ENCODE results near the gene CALD1.
A peak's percentile ranks its signal among the peaks of the same experiment; 100 is the strongest.

Gene CALD1

DNA sequence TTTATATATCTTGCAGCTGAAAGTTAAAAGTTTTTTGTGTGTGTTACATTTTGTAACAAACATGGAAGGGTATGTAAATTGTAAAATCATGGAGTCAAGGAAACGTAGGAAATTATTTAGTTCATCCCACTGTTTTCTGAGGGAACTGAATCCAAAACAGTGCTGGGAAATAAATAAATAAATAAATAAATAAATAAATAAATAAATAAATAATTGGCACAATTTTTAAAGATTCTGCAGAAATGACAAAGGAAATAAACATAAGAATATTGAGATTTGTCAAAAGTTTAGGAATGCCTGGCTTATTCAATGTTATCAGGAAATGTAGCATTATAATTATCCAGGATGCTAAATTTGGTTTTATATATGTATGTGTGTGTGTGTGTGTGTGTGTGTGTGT is 115.5 kb downstream of the CALD1 start:
- no peak for DNase-seq (ENCODE audit: low read depth)

DNA sequence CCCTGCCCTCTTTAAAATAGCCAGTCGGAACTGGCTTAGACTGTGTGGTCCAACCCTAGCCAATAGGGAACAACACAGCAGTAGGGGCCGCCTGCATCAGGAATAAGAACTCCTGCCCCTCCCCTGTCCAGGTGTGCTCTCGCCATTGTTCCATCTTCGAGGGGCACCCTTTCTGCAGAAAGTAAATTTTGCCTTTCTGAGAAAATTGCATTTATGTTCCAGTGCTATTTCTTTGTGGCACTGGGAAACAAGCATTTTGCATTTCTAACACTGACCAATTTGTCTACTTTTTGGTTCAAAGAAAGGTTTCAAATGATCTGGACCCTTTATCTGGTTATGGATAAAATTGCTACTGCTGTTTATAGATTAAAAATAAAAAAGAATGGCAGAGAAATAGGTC is 116.6 kb downstream of the CALD1 start:
- no peak for DNase-seq (ENCODE audit: low read depth)

DNA sequence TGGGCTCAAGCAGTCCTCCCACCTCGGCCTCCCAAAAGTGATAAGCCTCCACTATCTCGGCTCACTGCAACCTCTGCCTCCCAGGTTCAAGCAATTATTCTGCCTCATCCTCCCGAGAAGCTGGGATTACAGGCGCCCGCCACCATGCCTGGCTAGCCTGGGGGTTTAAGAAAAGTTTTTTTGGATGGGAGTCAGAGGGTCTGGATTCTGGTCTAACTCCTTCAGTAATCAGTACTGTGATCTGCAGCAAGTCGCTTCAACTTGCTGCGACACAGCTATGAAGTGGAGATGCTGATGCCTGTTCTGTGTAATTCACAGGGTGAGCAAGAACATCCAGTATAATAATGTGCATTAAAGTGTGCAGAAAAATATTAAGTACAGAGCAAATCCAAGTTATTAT is 118.5 kb downstream of the CALD1 start:
- DNase-seq (ENCODE audit: low read depth) = no peak

DNA sequence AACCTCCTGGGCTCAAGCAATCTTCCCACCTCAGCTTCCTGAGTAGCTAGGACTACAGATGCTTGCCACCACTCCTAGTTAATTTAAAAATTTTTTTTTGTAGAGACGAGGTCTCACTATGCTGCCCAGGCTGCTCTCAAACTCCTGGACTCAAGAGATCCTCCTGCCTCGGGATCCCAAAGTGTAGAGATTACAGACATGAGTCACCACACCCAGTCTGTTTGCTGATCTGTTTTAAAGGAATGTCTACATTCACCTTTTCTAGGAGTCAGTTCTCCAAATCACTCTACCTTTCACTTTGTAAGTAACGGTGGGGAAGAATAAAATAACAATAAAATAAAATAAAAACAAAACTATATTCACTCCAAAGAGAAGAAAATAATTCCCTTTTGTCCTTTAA is 120.3 kb downstream of the CALD1 start:
- DNase-seq (ENCODE audit: low read depth) = peak; percentile 74

DNA sequence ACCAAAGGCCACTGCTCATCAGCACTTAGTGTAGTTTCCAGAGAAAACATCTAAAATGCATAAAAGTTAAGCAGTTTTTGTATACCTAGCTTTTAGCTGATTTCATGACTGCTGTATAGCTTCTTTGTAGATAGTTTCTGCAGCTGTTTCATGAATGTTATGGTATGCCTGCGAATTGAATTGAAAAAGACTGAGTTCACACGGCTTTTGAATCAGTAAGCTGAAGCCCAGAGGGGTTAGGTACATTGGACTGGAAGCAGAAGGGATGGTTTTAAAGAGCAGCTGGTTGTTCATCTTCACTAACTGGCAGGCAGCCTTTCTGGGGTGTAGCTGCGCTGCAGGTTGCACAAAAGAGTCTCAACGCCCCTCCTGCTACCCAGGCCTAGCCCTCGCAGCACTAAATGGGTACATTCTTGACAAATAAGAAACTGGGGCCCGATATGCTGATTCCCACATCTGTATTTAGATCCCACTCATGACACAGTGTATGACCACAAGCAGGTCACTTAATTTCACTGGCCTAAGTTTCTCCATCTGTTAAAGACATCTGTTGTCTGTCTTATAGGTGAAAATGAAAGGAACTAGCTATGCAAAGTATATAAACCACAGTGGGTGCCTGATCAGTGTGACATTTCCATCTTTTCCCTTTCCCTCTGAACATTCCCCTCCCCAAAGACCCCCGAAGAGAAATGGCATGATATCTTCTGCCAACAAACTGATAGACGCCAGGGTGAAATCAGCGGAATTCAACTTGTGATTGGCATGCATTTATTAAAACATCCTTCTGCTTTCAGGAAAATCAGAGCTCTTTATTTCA is 120.9 kb downstream of the CALD1 start:
- DNase-seq (ENCODE audit: low read depth) = no peak

DNA sequence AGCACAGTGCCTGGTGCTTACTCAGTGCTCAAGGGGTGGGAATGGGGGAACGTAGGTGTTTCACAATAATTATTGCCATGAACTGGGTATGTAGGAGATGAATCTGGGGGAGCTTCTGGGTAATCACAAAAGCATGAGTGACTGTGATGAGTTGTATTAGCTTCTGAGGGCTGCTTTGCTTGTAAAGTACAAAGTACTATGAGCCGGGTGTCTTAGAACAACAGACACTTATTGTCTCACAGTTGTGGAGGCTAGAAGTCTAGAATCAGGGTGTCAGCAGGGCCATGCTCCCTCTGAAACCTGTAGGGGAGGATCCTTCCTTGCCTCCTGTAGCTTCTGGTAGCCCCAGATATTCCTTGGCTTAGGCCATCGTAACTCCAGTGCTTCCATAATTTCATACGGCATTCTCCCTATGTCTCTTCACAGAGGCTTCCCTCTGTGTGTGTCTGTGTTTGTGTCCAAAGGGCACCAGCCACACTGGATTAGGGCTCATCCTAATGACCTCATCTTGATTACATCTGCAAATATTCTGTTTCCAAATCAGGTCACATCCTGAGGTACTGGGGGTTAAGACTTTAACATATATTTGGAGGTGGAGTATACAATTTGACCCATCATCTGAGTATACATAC is 122.1 kb downstream of the CALD1 start:
- no peak for DNase-seq (ENCODE audit: low read depth)

DNA sequence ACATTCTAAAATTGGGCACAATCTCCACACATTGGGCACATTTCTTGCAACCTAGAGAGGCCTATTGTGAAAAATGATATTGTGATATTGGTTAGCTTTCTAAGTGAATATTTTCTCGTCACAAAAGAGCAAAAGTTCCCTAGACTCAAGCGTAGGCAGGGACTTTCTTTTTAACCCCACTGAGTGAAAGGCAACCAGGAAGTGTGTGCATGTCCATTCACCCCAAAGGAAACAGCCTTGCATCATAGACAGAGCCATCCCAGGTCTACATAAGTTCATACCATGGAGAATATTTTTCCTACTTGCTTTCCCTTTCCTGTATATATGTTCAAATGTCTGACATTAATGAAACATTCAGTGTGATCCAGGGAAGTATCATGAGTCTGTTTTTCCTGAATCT is 122.6 kb downstream of the CALD1 start:
- no peak for DNase-seq (ENCODE audit: low read depth)

DNA sequence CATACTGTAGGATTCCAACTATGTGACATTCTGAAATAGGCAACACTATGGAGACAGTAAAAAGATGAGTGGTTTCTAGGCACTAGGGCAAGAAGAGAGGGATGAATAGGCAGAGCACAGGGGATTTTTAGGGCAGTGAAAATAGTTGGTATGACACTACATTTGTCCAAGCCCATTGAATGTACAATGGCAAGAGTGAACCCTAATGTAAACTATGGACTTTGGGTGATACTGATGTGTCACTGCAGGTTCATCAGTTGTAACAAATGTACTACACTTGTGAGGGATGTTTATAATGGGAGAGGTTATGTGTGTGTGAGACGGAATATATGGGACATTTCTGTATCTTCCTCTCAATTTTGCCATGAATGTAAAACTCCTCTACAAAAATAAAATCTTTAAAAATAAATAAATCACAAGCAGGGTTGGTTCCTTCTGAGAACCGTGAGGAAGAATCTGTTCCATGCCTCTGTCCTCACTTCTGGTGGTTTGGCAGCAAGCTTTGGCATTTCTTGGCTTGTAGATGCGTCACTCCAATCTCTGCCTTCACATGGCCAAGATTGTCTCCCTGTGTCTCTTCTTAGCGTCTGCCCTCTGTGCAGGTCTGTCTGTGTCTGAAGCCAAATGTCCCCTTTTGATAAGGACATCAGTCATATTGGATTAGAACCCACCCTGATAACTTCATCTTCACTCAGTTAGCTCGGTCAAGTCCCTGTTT is 123.8 kb downstream of the CALD1 start:
- no peak for DNase-seq (ENCODE audit: low read depth)

DNA sequence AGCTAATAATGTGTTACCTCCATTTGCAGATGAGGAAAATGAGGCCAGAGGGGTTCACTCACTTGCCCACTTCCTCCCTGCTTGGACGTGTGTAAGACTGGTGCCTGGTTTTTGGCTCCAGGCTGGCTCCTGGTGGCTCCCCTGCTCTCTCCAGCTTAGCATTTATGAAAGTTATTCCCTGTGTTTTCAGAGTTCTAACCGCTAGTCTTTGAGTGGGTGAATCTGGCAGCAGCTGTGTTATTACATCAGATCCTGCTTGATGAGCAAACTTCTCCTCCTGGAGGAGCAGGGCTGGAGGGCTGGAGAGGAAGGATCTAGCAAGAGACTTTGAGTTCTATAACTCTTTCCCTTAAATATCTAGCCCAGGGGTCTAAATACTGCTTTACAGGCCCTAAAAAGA is 125.9 kb downstream of the CALD1 start:
- DNase-seq (ENCODE audit: low read depth) = peak; percentile 74

DNA sequence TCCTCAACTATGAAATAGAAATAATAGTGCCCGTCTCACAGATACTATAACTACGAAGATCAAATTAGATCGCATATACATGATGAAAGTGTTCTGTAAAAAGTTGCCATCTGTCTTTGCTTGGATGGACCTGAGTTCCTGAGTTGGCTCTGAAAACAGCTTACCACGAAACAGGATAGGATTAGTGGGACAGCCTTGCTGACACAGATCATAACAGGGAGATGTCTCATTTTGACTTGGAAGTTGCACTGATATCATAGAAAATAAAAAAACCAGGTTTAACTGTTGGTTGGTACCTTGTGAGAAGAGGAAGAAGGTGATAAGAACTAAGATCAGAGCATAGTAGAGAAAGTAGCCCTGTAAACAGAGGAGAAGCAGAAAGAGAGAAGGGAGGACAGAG is 127.6 kb downstream of the CALD1 start:
- DNase-seq (ENCODE audit: low read depth) = no peak

DNA sequence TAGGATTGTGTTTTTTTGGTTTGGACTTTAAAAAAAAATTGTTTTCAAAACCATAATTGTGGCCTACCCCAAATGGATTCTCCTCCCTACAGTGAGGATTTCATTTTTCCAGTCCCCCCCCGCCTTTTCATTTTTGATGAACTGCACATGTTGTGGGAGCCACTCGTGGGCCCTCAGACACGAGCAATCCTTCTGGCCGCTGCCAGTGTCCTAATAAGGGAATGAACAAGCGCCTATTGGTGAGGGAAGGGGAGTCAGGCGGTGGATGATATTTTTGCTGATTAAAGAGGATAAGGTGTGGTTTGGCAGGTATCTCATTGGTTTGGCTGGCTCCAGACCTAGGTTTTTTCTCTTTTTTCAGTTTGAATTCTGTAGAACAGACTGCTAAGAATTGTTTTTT is 128.2 kb downstream of the CALD1 start:
- no peak for DNase-seq (ENCODE audit: low read depth)

DNA sequence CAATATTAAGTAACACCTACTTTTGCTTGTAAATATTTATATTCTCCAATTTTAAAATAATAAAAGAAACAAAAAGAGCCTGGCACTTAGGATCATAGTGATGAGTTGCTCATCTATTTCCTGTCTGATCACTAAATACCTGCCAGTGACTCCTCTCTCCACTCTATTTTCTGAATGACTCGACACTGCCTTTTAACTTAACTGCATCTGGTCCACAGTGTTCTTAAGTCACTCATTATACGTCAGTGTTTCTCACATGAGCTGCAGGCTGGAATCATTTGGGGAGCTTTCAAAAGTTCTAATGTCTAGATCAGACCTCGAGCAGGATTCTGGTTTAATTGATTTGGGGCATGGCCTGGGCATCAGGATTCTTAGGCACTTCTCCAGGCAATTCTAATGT is 128.9 kb downstream of the CALD1 start:
- peak; percentile 66 for DNase-seq (ENCODE audit: low read depth)

DNA sequence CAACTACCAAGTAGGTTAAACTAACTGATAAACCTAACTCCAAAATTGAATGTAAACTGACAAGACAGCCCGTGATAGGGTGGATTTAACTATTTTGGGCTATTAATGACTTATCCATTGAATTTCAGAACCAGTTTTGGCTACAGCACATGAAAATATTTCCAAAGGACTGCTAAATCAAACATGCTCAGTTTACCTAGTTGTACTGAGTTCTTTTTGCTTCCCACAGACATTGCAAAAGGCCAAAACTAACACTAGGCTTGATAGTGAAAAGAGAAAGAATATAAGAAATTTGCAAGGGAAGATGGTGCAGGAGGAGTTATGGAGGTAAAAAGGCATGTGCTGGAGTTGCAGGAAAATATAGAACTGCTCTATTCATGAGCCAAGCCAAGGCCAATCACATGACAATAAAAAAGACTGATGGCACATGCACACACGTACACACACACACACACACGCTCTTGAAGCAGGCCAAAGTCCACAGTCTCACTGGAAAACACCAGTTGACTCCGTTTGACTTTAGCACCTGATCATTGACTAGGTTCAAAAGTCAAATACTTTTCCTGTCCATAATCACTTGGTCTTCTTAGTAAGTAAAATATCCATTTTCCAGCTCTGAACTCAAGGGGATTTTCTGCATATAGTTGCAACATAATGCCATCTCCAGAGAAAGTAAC is 130.9 kb downstream of the CALD1 start:
- DNase-seq (ENCODE audit: low read depth) = no peak

DNA sequence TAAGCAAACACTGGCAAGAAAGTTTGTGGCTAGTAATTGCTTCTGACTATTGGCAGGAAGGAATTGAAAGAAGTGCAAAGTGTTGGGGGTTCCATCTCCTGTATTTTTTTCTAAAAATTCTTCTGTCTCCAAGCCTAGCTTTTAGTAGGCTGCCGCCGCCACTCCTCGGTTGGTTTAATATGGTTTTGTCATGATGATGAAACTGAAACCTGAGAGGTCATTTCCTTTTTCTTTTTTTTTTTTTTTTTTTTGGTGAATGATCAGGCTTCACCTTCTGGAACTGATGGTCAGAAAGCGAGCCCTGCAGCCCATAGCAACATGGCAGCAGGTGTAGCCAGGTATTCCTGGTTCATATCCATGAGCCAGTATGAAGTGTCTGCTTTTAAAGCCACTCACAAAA is 131.5 kb downstream of the CALD1 start:
- DNase-seq (ENCODE audit: low read depth) = no peak

DNA sequence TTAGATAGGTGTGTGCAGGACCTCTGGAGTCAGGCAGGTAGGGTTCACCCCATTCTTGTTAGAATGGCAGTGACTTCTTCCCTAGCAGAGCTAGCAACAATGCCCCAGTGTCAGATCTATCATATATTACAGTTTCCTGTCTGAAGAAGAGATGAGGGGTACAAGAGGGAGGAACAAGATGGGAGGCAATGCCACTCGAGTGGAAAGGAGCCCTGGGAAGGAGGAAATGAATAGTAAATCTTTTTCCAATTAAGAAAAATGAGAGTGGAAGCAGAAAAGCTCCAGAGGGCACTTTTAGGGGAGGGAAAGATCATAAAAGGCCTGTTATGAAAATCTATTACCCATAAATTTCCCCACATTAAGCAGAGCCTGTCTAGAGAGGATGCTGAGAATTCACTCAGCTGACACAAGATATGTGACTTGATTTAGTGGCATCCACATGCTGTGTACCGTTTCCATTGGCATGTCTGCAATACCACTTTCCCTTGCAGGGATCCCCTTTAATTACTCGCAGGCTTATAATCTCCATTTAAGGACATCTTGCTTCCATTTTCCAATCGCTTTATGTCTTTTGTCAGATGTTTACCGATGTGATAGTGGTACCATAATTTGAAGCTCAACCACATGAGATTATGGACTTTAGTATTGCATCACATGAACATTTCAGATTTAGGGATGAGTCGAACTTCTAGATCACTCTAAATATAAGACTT is 136.9 kb downstream of the CALD1 start:
- no peak for DNase-seq (ENCODE audit: low read depth)

DNA sequence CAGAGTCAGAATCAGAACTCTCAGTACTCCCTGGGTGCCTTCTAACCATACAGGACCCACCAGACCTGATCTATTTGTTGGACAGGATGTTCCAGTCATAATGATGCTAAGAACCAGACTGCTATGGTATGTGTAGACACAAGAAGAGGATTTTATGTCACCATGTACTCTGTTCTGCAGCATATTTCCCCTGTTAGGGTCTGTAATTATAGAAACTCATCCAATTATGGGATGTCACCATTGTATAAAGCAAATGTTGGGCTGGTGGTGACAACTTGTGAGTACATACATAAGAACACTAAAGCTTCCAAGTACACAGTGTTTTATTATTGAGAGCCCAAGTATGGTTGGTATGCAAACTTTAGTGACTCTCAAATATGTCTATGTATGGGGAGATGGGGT is 139.8 kb downstream of the CALD1 start:
- peak; percentile 28 for DNase-seq (ENCODE audit: low read depth)

DNA sequence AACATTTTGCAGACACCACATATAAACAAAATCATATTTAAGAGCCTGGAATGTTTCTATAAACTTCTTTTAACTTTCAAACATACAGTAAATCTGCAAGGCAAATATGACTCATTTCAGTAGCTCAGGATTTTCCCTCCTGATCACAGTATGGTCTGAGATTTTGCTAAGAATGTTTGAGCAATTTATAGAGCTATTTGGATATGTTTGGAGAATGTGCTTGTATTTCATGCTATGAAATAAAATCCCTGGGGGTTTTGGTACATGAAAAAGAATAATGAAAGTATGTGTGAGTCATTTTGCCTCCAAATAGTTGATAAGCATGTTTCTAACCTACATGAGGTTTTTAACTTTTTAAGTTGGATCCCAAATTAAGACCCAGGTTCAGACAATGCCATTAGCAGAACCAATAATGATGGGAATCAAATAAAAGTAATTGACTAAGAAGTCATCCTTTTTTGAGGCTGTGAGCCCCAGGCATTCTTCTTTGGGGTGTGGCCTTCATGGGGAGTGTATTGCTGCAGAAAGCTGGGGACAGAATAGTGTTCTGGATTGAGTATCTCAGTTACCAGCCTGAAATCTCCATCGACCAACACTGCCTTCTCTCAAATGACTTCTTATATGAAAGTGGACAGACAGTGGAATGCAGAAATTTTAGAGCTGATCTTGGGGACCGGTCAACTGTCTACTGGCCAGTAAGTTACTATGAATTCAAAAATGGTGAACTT is 140.8 kb downstream of the CALD1 start:
- DNase-seq (ENCODE audit: low read depth) = peak; percentile 77

DNA sequence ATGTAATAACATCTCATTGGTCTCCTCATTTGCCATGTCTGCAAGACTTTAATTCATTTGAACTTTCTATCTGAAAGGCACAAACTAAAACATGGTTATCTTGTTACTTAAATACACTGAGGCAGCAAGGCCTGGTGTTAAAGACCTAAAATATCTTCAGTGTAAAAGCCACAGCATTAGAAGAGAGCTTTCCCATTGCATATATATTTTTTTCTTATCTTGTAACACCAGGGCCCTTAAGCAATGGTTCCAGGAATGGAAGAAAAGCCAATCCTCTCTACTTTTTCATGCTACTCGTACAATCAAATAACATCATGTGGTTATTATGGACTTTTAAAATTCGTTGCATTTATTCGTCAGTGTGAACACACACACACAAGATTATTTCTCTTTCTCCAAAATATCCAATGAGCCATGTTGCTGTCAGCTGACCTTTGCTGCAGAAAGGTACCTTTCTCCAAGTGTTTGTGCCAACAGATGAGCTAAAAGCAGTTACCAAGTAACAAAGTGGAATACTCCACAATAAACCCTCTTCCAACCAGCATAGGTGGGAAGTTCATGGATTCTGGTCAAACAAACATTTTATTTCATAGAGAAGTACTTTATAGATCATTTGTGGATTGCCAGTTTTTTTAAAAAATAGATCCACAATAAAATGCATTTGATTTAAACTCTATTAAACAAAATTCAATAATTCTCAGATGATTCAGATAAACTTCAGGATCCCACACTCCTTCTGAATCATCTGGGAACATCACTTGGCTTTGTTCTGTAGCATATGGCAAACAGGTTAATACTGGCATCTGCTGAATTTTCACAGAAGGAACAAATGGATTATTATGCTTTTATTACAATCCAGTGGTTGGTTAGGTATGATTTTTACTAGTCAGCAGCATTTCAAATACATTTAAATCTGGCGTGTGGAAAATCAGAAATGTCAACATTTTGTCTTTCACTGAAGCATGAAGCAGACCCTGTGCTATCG is 143.6 kb downstream of the CALD1 start:
- DNase-seq (ENCODE audit: low read depth) = no peak

DNA sequence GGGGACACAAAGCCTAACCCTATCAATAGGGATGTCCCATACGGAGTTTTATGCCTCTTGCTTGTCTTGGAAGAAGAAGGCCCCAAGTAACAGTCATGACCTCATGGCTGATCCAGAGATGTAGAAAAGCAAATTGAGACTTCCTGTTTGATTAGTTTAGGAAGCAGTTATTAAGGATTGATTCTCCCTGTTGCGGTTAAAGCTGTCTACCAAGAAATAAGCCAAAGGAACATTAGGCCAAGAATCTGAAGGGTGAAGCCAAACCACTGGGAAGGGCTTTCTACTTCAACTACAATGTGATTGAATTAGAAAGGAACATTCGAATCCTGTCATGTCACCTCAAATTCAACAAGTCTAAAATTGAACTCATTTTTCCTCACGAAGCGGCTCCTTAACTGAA is 146.3 kb downstream of the CALD1 start:
- no peak for DNase-seq (ENCODE audit: low read depth)

DNA sequence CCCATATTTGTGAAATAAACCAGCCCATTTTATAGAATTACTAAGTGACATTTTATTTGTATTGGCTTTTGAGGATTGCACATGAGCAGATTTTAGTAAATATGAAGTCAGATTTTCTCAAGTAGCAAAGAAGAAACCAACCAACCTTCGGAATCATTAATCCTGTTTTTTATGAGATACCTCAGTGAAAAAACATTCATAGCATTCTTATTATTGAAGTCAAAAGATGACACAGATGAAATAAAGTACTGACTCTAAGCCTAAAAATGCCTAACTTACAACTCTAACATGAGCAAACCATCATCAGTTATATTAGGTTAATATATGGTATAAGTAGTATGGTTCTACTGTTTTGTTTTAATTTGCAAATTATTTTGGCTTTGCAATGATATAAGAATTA is 147.0 kb downstream of the CALD1 start:
- peak; percentile 13 for DNase-seq (ENCODE audit: low read depth)

Data from ELR (cell line).